LNCaP clone FGC (cell line): ENCODE measurements around the gene PIGU.

ENCODE experiments used
- DNase-seq: peaks from one replicate; pipeline ENCODE4 v3.0.0-alpha.2; 2011; ENCODE audit warnings: low read depth
- H3K4me3 ChIP-seq: 2 replicates; pipeline ENCODE4 v1.5.1; 2011; ENCODE audit warnings: mild to moderate bottlenecking, low read depth, low read length, control low read depth
- TF ChIP-seq, protein P1 (sequence below): IDR thresholded peaks from 2 replicates; pipeline ENCODE4 v1.5.1; 2012; ENCODE audit warnings: mild to moderate bottlenecking; ENCODE audit not compliant: control insufficient read depth, insufficient read depth; ENCODE audit errors: extremely low read depth

The PIGU gene

DNA sequence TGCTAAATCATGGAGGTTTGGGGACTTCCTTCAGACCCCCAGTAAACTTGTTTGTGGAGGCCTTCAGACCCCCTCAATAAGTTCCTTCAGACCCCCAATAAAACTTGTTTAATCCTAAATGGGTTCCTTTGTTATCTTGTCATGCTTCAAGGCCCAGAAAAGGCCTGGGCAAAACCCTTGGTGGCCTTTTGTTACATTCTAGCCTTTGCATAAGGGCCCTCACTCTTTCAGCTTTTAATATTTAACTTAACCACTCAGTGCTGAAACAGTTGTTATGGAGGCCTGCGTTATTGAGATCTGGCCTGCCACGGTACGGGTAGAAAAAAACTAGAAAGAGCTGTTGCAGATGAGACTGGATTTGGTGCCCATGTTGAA lies 165.0 kb downstream of the PIGU start:
- DNase-seq, result no peak
- no peak overlapping the region for H3K4me3 ChIP-seq
- TF ChIP-seq, protein P1, sequence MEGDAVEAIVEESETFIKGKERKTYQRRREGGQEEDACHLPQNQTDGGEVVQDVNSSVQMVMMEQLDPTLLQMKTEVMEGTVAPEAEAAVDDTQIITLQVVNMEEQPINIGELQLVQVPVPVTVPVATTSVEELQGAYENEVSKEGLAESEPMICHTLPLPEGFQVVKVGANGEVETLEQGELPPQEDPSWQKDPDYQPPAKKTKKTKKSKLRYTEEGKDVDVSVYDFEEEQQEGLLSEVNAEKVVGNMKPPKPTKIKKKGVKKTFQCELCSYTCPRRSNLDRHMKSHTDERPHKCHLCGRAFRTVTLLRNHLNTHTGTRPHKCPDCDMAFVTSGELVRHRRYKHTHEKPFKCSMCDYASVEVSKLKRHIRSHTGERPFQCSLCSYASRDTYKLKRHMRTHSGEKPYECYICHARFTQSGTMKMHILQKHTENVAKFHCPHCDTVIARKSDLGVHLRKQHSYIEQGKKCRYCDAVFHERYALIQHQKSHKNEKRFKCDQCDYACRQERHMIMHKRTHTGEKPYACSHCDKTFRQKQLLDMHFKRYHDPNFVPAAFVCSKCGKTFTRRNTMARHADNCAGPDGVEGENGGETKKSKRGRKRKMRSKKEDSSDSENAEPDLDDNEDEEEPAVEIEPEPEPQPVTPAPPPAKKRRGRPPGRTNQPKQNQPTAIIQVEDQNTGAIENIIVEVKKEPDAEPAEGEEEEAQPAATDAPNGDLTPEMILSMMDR, result no peak

DNA sequence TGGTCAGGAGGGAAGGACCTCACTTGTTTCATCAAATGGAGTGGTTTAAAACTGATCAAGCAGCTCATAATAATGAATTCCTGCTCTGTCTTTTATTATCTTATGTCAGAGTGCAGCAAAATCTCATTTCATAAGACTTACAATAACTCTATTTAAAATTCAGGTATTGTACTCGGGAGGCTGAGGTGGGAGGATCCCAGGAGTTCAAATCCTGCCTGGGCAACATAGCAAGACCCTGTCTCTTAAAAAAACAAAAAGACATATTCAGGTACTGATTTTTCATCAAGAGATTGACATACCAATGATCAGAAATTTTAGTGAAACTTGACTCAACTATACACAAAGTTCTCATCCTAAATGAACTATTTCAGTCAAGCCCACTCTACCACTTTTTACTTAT lies 166.3 kb downstream of the PIGU start:
- H3K4me3 ChIP-seq, result no peak overlapping the region

More for the DNA sequence above, 166.3 kb downstream of the PIGU start:
- TF ChIP-seq, protein P1, result no peak
- no peak for DNase-seq
